Esophagus (tissue), 2 donors: ENCODE data around the gene CAMK2N1. TPM values are rescaled to one million over a fixed set of nuclear protein-coding genes. Genes with fewer than 3 reads are reported as not detected.
"Not testable (repeated sequence)": the region's sequence is repeated elsewhere in the genome, so short reads cannot be mapped to it uniquely, and the experiment has no call there.

ENCODE experiments used
- H3K27ac ChIP-seq, 2 donors: one replicate each; pipeline ENCODE4 v1.5.1; 2013; ENCODE audit warnings: low read depth in 2 of 2, mild to moderate bottlenecking in 2 of 2, inconsistent platforms in 1 of 2, low read length in 1 of 2, moderate library complexity in 1 of 2
- H3K27me3 ChIP-seq, 2 donors: one replicate each; pipeline ENCODE4 v1.6.1; 2013; ENCODE audit warnings: low read length in 2 of 2, control low read depth in 1 of 2, mild to moderate bottlenecking in 1 of 2; ENCODE audit not compliant: insufficient read depth in 2 of 2, control insufficient read depth in 1 of 2
- H3K36me3 ChIP-seq, 2 donors: one replicate each; pipeline ENCODE4 v1.6.1; 2013; ENCODE audit warnings: low read length in 1 of 2; ENCODE audit not compliant: control insufficient read depth in 2 of 2, insufficient read depth in 2 of 2
- H3K4me1 ChIP-seq, 2 donors: one replicate each; pipeline ENCODE4 v1.6.1; 2013; ENCODE audit warnings: low read length in 1 of 2; ENCODE audit not compliant: control insufficient read depth in 2 of 2, insufficient read depth in 2 of 2
- H3K4me3 ChIP-seq, 2 donors: one replicate each; pipeline ENCODE4 v1.5.1; 2013; ENCODE audit warnings: low read length in 2 of 2, mild to moderate bottlenecking in 2 of 2, low read depth in 1 of 2, moderate library complexity in 1 of 2
- H3K9me3 ChIP-seq, 2 donors: one replicate each; pipeline ENCODE4 v1.6.1; 2013; ENCODE audit warnings: mild to moderate bottlenecking in 2 of 2, low read depth in 1 of 2, low read length in 1 of 2, moderate library complexity in 1 of 2; ENCODE audit not compliant: control insufficient read depth in 2 of 2, insufficient read depth in 1 of 2
- WGBS, 2 donors: extraction: QIAGEN DNeasy Blood & Tissue Kit; methylation state at CpG; one replicate each; pipeline ENCODE4 v1.1.7; 2013; 5-methylcytosine and 5-hydroxymethylcytosine counted together
- polyA plus RNA-seq, 2 donors: library from polyadenylated mRNA; stranded (reverse); fragments of 200-250 nt; gene quantifications; one replicate each; pipeline ENCODE4 v1.2.3, GENCODE V29; 2013
- donor health status: healthy with polysubstance abuse.
- donor health status: Bipolar disorder and iron deficiency.

CAMK2N1 gene
- polyA plus RNA-seq, 2 donors: 11.2 to 44.7 TPM

- no peaks in the 10 kb centered on the region for H3K9me3 ChIP-seq
- peaks cover 3 to 14% of the 10 kb centered on the region in 2 donors for H3K4me1 ChIP-seq
- H3K4me3 ChIP-seq: no peak overlapping the region
- 87 to 90% methylated on average over 7 of the region's 7 CpGs for WGBS, 2 donors
- peaks cover 13 to 37% of the 10 kb centered on the region in 2 donors for H3K36me3 ChIP-seq
- H3K27ac ChIP-seq: no peak overlapping the region
- no peaks in the 10 kb centered on the region for H3K27me3 ChIP-seq
Observed at GRCh38 chr1:20498116-20498515, 12.1 kb upstream of the CAMK2N1 start.

DNA sequence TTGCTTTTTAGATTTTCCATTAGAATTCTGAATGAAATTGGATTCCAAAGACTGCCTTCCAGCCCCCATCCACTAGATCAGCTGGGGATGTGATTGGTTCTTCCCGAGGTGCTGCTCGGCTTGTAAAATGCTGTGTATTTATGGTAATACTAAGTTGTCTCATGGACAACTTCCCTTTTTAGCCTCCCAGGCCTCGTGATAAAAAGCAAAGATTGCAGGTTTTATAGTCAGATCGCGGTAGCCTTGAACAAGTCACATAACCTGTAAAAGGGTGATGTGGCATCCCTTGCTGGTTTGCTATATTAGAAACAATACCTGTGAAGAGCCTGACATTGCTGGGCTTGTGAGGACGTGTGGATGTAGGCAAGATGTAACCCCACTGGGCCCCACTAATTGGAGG, 11.5 kb upstream of the CAMK2N1 start:
- Histone ChIP-seq H3K4me1 (peaks cover 3 to 14% of the 10 kb centered on the region in 2 donors), H3K27me3 (no peaks in the 10 kb centered on the region), H3K9me3 (no peaks in the 10 kb centered on the region), H3K4me3 (no peak overlapping the region), H3K36me3 (peaks cover 13 to 37% of the 10 kb centered on the region in 2 donors), H3K27ac (peak overlapping the region; percentile 36 to 68)
- WGBS, 2 donors: 66 to 71% methylated on average over 6 of the region's 6 CpGs

DNA sequence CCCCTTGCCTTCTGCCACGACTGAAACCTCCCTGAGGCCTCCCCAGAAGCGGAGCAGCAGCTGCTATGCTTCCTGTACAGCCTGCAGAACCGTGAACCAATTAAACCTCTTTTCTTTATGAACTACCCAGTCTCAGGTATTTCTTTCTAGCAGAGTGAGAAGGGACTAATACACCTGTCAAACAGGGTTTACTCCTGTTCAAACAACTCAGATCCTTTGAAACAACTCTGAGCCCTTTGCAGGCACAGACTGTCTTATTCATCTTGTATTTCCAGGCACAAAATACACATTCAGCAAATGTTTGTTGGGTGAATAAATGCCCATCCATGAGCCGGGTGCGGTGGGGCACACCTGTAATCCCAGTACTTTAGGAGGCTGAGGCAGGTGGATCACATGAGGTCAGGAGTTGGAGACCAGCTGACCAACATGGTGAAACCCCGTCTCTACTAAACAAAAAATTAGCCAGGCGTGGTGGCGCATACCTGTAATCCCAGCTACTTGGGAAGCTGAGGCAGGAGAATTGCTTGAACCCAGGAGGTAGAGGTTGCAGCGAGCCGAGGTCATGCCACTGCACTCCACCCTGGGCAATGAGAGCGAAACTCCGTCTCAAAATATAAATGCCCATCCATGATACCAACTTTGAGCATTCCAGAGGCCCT, 10.8 kb upstream of the CAMK2N1 start:
- H3K27me3 ChIP-seq, H3K4me3 ChIP-seq, H3K9me3 ChIP-seq: not testable (repeated sequence)
- Histone ChIP-seq H3K27ac (peak overlapping the region; percentile 86 to 94), H3K36me3 (peaks cover 12 to 34% of the 10 kb centered on the region in 2 donors), H3K4me1 (peaks cover 3 to 14% of the 10 kb centered on the region in 2 donors)
- WGBS, 2 donors: 78 to 81% methylated on average over 12 of the region's 12 CpGs

DNA sequence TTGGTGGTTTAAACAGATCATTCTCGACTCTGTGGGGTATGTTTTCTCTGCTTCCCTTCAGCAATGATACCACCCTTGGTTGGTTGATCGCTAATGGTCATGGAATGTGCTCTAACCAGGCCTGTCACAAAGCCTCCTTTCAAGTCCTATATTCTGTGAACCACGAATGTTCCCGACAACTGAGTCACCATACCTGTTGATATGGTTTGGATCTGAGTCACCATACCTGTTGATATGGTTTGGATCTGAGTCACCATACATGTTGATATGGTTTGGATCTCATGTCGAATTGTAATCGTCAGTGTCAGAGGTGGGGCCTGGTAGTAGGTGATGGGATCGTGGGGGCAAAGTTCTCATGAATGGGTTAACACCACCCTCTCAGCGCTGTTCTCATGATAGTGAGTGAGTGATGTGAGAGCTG, 10.2 kb upstream of the CAMK2N1 start:
- no peaks in the 10 kb centered on the region for H3K9me3 ChIP-seq
- no peaks in the 10 kb centered on the region for H3K27me3 ChIP-seq
- H3K4me1 ChIP-seq: peaks cover 3 to 14% of the 10 kb centered on the region in 2 donors
- no peak overlapping the region for H3K4me3 ChIP-seq
- peak overlapping the region; percentile 86 to 94 for H3K27ac ChIP-seq
- peaks cover 9 to 28% of the 10 kb centered on the region in 2 donors for H3K36me3 ChIP-seq
- 49 to 53% methylated on average over 8 of the region's 8 CpGs for WGBS, 2 donors

DNA sequence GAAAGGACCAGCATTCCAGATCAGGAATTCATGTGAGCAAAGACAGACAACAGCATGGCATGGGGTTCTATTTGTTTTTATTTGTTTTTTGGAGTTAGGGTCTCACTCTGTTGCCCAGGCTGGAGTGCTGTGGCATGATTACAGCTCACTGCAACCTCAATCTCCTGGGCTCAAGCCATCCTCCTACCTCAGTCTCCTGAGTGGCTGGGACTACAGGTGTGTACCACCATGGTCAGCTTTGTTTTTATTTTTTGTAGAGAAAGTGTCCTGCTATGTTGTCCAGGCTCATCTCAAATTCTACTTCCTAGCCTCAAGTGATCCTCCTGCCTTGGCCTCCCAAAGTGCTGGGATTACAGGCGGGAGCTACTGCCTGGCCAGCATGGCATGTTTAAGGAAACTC, 9.7 kb upstream of the CAMK2N1 start:
- Histone ChIP-seq H3K36me3 (peaks cover 9 to 22% of the 10 kb centered on the region in 2 donors), H3K4me3 (no peak overlapping the region), H3K27ac (peak overlapping the region; percentile 77 to 92), H3K9me3 (no peaks in the 10 kb centered on the region), H3K27me3 (no peaks in the 10 kb centered on the region), H3K4me1 (peaks cover 3 to 14% of the 10 kb centered on the region in 2 donors)
- WGBS, 2 donors: 94 to 97% methylated on average over 1 of the region's 1 CpG

DNA sequence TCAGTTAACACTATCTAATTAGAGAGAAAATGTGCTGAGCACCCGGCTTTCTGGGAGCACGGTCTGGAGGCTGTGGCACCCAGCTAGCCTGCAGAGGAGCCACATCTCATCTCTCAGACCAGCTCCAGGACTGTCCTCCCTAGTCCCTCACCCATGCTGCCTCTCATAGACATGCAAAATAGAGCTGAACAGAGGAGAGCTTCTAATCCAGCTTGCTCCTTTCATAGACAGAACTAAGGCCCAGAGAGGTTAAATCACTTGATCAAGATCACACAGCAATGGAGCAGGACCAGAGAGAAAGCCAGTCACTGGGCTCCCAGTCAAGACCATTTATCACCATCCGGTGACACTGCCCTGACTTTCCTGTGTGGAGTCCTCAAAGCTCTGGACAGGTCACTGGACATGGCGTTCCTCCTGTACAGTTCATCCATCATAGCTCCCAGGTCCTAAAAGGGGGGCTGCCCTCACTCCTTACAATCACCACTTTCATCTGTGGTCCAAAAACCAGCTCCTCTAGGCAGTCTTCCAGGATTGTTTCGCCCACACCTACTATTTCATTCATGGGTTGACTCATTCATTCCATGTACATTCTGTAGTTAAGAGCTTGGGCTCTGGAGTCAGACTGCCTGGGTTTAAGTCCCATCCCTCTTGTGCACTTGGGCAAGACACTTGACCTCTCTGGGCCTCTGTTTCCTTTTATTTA, 8.8 kb upstream of the CAMK2N1 start:
- H3K4me3 ChIP-seq: no peak overlapping the region
- WGBS, 2 donors: 38 to 45% methylated on average over 5 of the region's 5 CpGs
- no peaks in the 10 kb centered on the region for H3K27me3 ChIP-seq
- H3K36me3 ChIP-seq: peaks cover 8 to 13% of the 10 kb centered on the region in 2 donors
- H3K4me1 ChIP-seq: peaks cover 3 to 14% of the 10 kb centered on the region in 2 donors
- H3K27ac ChIP-seq: peak overlapping the region; percentile 77 to 92
- H3K9me3 ChIP-seq: no peaks in the 10 kb centered on the region

GRCh38 chr1:20493839-20494608, 8.0 kb upstream of the CAMK2N1 start:
- no peak overlapping the region for H3K4me3 ChIP-seq
- H3K36me3 ChIP-seq: peaks cover under 1 to 6% of the 10 kb centered on the region in 2 donors
- peak overlapping the region; percentile 77 to 81 for H3K27ac ChIP-seq
- H3K4me1 ChIP-seq: peaks cover 3 to 14% of the 10 kb centered on the region in 2 donors
- WGBS, 2 donors: 5% methylated on average over 16 of the region's 16 CpGs
- H3K9me3 ChIP-seq: no peaks in the 10 kb centered on the region
- H3K27me3 ChIP-seq: no peaks in the 10 kb centered on the region

DNA sequence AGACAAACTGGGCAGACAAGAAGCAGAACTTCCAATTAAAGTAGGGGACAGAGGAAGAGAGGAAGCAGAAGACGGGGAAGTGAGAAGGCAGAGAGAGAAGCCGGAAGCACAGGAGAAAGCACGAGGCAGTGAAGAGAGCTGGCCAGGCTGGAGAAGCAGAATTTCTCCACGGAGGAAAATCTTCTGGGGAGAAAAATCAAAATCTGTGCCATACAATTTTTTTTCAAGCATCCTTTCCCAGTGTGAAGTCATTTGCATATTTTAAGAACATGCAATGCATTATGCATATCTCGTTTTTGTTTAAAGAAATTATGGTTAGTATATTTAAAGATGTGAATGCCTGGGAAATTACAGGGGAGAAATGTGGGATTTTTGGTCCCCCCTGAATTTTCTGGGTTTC, 7.3 kb upstream of the CAMK2N1 start:
- 35 to 52% methylated on average over 5 of the region's 5 CpGs for WGBS, 2 donors
- H3K36me3 ChIP-seq: no peaks in the 10 kb centered on the region
- peaks cover 3 to 14% of the 10 kb centered on the region in 2 donors for H3K4me1 ChIP-seq
- no peak overlapping the region for H3K27ac ChIP-seq
- H3K4me3 ChIP-seq: no peak overlapping the region
- no peaks in the 10 kb centered on the region for H3K27me3 ChIP-seq
- H3K9me3 ChIP-seq: no peaks in the 10 kb centered on the region

GRCh38 chr1:20492751-20493150, 6.7 kb upstream of the CAMK2N1 start:
- Histone ChIP-seq H3K27me3 (no peaks in the 10 kb centered on the region), H3K27ac (no peak overlapping the region), H3K4me1 (peaks cover 3 to 14% of the 10 kb centered on the region in 2 donors), H3K4me3 (no peak overlapping the region), H3K36me3 (no peaks in the 10 kb centered on the region), H3K9me3 (no peaks in the 10 kb centered on the region)
- 65 to 73% methylated on average over 7 of the region's 7 CpGs for WGBS, 2 donors
